HG03196 (cell line): ENCODE results near the gene IL16.
"Not testable (repeated sequence)": the region's sequence is repeated elsewhere in the genome, so short reads cannot be mapped to it uniquely, and the experiment has no call there.

Experiments
- ATAC-seq: cut with Tn5 transposase; IDR thresholded peaks from one replicate; pipeline ENCODE4 v1.9.1; 2021; ENCODE audit not compliant: unreplicated experiment

The IL16 gene

DNA sequence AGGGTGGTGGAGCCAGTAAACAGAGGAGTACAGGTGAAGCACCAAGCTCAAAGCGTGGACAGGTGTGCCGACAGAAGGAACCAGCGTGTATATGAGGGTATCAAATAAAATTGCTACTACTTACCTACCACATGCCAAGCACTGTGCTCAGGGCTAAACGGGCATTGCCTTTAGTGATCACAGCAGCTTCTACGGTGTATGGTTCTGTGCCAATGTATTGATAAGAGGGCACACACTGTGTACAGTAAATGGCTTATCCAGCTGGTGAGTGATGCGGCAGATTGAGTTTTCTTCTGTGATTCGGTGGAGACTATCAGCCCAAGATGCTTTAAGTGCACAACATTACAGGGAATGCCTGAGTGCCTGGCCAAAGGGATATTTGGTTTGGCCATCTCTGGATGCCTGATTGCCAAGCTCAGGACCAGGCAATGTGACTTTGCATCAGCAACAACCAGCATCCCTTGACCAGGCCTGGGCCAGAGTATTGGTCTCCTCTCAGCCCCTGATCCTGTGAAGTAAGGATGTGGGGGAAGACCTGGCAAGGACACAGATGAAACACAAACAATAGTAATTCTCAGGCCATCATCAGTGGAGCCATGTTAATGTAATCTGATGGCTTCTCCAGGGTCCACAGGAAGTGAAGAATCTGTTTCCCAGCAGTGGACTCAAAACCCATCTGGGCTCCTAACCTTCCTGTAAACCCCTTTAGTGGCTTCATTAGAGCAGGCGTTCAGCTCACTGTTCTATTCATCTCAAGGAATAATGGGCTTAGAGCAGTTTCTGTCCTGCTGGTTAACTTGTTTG, 113.2 kb downstream of the IL16 start:
- no peak for ATAC-seq

DNA sequence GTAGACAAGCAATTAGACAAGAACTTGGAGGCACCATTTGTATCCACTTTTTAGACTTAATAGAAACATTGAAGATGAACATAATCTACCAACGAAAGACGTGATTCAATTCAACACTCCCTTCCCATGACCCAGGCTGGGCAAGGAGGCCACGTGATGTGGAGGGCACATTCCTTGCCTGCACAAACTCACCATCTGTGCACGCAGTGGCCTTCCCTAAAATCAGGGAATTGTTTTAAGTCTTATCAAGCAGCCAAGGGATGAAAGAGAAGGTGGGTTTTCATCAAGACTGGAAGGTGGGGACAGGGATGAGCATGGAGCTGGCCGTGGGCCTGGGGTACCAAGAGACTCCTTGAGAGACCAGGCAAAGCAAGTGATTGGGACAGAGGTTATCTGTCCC, 113.8 kb downstream of the IL16 start:
- ATAC-seq: no peak

DNA sequence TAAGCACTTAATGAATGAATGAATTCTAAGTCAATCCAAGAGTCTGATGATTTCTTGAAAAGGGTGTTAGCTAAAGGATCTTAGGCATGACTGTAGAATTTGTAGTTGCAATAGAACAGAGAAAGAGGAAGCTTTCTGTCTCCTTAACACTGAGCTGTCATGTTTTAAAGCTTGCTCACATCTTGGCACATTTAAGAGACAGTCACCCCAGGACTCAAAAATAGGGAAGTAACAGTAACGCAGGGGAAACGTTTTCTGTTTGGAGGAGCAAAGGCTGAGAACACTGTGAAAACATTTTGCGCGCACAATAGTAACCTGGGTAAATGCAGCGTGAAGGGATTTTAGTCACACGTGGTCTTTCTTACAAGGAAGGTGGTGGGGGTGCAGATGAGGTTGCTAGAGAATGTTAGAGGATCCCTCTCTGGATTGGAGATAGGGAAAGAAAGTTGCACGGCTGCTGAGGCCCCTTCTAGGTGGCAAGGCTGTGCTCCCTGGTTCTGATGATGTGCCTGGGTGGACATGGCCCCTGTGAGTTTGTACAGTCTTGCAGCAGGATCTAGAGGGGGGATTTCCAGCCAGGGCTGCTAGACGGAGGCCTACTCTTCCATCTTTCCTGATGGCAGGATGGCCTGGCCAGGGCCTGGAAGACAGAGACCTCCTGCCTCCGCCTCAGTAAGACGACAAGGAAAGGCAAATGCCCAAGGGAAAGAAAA, 115.2 kb downstream of the IL16 start:
- ATAC-seq: no peak

DNA sequence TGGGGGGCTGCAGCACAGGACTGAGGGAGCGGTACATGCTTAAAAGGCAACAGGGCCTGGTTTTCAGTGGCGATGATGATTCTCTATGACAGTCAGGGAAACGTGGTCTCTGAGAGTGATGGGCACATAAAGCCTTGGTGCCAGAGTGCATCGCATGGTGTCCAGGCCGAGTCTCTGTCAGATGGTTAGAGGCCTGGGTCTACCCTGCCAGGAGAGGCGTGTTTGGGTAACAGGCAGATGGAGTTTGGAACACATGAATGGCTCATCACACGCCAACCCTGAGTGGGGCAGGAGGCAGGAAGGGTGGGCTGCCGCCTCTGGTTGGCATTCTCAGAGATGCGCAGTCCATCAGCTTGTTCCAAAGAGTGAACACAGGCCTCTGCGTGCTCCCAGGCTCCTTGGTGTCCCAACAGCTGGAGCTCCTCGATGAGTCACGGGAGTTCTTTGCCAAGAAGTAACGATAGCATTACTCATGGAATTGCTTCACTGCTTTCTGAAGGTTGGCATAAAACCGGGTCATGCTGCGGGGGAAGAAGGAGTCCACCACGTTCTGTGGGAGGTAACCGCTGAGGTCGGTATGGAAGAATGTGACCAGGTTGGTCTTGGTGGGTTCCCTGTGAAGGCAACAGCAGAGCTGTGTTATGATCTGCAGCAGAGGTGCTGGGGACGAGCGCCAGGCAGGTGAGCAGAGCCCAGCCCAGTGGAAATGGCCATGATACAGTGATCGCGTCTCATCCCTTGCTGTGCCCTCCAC, 116.3 kb downstream of the IL16 start:
- ATAC-seq: no peak

DNA sequence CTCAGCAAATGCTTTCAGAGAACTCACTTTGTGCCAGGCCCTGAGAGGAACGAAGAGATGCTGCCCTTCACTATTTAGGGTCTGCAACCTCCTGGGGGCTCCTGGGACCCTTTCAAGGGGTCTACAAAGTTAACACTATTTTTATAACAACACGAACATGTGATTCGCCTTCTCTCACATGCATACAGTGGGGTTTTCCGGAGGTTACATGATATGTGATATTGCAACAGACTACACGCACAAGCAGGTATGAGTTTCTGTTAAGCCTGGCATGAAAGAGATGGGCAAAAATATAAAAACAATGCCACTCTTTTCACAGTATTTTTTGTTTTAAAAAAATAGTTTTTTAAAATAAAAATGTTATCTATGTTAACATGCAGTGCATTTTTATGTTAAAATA, 117.0 kb downstream of the IL16 start:
- ATAC-seq: no peak

DNA sequence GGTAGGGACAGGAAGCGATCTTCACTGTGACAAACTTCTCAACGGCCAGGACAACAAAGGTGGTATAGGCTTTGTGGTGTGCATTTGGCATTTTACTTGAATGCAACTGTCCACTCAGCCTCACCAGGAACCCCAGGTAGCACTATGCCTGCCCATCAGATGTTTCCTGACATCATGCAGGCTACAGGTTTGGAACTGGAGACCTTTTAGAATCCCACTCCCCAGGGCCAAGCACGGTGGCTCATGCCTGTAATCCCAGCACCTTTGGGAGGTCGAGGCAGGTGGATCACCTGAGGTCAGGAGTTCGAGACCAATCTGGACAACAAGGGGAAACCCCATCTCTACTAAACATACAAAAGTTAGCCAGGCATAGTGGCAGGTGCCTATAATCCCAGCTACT, 117.7 kb downstream of the IL16 start:
- no peak for ATAC-seq

DNA sequence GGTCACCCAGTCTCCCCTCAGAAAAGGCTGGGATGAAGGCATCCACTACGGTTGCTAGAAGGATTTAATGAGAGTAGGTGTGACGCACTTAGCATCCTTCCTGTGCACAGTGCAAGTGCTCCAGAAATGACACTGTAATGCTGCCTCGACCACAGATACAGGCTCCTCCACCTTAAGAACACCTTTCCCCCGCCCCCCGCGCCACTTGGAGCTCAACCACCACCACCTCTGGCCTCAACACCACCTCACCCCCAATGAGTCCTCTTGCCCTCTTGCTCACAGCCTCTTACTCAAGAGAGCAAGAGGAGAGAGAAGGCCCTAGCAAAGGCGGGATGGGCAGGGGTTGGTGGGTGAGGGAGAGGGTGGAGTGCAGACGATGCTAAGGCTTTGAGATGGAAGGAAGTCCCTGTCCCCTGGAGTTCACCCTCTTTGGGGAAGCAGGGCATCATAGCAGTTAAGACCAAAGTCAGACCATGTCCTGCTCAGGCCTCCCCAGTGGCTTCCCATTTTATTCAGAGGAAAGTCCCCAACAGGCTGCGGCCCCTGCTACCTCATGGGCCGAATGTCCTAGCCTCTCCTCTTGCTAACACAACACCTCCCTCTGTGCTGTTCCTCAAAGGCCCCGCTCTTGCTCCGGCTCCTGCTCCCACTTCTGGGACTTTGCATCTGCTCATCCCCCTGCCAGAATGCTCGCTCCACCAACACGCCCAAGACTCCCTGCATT, 118.9 kb downstream of the IL16 start:
- no peak for ATAC-seq

DNA sequence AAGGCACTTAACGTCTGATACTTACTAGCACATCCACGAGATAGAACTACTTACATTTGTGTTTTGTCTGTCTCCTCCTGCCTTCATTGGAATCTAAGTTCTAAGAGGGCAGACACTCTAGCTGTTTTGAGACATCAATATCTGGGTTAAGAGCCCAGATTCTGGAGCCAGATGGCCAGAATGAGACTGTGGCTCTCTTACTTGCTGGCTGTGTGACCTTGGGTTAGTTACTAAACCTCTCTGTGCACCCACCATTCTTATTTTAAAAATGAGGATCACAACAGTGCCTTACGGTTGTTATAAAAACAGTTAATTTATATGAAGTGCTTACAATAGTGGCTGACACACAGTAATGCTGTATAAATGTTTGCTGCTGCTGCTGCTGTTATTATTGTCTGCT, 119.6 kb downstream of the IL16 start:
- ATAC-seq: no peak

DNA sequence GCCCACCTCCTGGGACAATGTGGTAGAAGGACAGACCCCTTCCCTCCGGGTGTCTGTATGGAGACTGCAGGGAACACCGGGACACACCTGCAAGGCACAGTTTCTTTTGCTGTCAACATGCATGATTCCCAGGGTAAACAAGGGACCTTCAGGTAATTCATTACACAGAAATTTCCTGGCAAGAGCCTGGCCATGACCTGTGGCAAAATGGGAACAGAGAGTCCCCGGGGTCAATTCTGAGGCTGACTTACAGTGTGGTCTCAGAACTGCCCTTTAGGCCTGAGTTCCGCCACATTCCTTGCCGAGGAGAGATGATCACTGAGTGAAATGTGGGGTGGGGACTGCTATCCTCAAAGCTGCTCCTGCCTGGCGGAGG, 121.0 kb downstream of the IL16 start:
- no peak for ATAC-seq

DNA sequence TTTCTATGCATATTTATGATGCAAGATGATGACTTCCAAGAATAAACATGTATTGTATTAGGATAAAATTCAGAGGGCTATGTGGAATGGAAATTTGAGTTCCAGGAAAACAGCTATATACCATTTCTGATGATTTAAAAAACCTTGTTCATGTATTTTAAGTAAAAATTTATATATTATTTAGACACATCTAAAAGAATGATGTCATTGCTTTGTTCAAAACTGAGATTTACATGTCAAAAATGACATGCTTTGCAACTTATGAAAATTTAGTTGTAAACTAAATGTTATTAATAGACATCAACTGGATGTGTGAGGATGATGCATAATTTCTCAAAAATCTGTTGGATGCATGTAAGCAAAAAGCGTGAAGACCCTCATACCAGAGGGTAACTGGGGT, 125.0 kb downstream of the IL16 start:
- ATAC-seq: no peak

DNA sequence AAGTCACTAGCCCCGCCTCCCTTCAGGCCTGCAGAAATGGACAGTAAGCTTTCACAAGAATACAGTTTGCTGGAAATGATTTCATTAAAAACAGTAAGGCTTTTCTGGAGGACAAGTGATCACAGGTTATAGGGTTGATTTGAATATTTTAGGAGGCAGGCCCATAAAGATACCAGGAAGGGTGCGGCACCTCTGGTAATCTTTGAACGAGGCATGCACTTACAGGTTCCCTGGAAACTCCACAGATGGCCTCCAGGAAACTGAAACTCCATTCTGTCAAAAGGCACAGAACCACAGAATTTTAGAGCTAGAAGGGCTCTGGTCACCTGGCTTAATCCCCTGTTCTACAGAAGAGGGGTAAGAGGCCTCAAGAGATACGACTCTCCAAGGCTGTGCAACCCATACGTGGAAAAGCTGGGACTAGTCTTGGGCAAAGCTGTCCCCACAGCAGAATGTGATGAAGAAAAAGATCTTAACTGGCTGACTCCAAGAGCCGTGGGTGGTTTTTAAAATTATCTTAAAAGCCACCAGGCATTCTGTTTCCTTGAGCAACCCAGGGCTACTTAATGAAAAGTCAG, 126.1 kb downstream of the IL16 start:
- no peak for ATAC-seq

DNA sequence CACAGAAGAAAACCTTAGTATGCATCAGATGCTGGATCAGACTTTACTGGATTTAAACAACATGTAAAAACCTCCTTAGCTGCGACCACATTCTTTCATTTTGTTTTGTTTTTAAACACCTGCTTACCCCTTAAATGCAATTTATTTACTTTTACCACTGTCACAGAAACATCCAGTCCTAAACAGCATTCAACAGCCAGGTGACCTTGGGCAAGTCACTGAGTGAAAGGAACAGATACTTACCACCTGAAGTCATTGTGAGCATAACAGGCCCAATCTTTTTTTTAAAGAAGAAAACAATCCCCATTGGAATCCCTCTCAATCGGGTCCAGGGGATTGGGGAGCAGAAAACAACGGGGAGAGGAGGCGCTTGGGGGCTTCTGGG, 126.9 kb downstream of the IL16 start:
- ATAC-seq: peak; percentile 8

DNA sequence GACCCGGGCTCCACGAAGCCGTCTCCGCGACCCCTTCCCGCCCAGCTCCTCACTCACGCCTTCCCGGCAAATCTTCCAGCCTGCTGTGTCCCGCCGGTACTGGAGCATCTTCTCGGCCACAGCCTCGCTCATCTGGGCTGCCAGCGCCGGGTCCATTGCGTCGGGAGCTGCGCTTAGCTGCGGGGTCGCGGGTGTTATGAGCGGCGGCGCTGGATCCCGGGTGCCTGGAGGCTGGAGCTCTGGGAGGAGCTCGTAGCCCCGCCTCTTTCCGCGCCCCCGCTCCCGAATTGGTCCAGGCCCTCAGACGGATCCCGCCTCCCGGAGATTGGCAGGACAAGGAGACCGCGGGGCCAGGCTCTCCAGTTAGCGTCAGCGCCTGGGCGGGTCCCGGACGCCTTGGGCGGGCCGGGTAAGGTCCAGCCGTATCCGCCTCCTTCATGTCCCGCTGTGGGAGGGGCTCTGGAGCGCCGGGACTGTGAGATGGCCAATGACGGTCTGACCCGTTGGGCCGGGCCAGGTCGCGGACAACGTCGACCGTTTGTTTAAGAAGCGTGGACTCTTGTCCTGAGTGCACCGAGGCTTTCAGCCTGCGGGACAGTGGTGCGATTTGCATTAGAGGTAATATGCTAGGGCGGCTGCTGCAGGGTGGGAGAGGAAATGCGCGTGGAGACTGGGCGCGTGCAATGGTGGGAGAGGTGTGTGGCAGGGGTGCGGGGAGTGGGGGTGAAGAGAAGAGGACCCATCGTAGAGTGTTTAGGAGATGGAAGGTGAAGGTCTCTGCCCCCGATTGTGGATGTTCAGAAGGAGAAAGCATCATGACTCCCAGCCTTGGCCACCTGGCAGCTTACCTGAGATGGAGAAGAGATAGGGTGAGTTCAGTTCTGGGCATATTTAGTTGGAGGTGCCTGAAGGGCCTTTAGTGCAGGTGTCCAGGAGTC, 127.5 kb downstream of the IL16 start, which contains the start of gene STARD5:
Gene STARD5 (minus strand): TSS at position 198 of the 938 bp plus-strand sequence. CDS start 42 bp downstream, at position 156.
- peak; percentile 100 for ATAC-seq

DNA sequence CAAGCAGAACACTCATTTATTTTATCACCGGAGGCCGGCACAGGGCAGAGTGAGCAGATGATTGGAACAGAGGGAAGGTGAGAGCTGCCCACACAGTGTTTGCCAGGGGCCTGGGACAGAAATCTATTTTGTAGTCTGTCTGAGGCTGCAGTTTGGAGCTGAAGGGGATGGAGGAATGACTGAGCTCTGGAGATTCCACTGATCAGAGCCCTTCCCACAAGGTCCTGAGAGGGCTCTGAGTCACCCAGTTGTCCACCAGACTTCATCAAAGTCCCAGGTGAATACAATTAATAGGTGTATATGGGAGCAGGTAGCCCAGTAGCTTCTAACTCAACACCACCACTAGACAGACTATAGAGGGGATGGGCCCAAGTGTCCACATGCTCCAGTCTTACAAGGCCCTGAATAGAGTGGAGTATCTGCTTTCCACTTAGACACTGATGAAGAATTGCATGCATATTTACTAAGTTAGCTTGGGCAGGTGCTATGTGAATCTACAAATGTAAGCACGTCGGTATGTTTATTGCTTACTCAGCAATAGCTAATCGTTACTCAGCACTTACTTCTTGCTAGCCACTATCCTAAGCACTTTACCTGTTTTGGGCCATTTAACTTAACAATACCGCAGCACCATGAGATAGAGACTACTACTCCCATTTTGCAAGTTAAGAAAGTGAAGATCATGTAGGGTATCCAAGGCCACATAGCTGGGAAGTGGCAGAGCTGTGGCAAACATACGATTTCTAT, 130.0 kb downstream of the IL16 start:
- ATAC-seq: no peak

DNA sequence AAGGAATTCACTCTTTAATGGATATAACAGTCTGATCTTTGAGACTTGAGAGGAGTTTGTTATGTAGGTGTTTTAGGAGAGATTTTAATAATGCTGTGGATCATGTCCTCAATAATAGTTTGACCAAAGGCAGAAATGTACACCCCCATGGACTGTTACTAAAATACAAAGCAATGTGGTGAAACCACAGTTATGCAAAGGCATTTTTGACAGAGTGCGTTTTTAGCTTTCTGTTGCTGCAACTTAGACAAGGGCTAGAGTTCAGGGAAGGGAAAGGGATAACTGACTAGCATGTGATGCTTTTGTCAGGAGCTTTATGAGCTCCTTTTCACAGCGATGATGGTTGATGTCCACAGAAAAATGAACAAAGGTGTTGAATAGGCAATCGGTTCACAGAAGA, 130.8 kb downstream of the IL16 start:
- ATAC-seq: no peak

DNA sequence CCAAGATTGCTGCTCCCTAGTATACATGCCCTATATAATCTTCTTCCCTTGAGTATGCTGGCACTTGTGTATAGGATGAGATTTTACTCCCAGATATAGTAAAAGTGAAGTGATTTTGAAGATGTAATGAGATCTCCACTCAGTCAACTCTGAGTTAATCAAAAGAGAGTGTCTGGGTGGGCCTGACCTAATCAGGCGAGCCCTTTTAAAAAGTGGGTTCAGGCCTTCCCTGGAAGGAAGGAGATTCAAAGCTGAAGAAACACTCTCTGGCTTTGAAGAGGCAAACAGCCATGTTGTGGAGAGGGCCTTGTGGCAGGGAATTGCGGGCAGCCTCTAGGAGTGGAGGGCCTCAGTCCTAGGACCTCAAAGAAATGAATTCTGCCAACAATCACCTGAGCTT, 132.8 kb downstream of the IL16 start:
- no peak for ATAC-seq

DNA sequence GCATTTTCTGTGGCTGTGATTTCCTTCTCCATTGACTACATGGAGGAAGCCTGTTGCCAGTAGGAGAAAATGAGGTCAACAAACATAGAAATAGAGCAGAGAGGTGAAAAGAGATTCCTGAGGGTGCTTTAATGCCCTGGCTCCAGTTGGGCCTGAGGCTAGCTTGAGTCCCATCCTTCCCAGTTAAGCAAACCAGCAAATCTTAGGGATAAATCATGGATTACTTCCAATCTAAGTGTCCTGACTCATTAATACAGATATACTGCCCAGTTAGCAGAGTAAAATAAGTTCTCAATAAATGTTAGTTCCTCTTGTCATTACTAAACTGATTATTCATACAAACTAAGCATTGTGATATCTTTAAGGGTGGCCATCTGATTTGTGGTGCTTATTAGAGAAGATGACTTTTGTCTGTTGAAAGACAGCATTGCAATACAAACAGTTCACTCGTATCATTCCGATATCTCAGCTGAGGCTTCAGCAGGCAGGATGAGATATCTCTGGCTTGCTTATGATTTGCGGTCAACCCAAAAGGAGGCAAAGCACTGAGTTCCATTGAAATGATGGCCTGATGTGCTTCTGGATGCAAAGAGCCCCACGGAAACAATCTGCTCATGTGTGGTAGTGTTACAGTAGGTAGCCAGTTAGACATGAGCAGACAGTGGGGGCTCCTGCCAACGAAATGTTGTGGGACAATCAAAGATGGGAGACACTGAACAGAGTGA, 133.8 kb downstream of the IL16 start:
- ATAC-seq: no peak

DNA sequence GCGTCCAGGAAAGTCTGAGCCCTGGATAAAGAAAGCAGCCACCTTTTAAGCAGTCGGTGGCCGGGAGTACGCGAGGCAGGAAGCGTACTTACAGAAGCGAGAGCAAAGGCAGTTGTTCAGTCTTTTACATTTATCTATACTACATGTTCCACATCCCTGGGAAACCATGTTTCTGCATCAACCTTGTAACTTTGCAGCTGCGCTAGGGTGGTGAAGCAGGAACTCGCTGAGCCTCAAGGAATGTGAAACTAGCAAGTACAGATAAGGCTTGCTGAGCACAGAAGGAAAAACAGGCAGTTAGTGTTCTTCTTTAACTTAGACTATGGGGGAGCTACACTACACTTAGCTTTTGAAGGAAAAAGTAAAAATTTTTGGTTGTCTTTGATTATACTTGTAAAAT, 134.5 kb downstream of the IL16 start:
- not testable (repeated sequence) for ATAC-seq
